K562 (cell line): ENCODE measurements around the gene KCNH2. TPM values are rescaled to one million over a fixed set of nuclear protein-coding genes. Genes with fewer than 3 reads are reported as not detected.

Experiments
- CC2D1A ChIP-seq: fragments of 450-650 bp; IDR thresholded peaks from 2 replicates; pipeline ENCODE4 v1.6.1; 2017; ENCODE audit warnings: mild to moderate bottlenecking
- ELF1 ChIP-seq: fragments of 200-800 bp; sonication (Bioruptor generic); IDR thresholded peaks from 2 replicates; pipeline ENCODE4 v1.6.1; 2016; ENCODE audit warnings: missing genetic modification characterization, missing compliant biosample characterization
- EP400 ChIP-seq: fragments of 450-650 bp; IDR thresholded peaks from 2 replicates; pipeline ENCODE4 v1.6.1; 2017; ENCODE audit warnings: antibody characterized with exemption, mild to moderate bottlenecking, moderate library complexity
- JUND ChIP-seq, 2 experiments: IDR thresholded peaks; 2 replicates in 1 of 2; 3 replicates in 1 of 2; pipeline ENCODE4 v1.6.1; 2011; ENCODE audit warnings: borderline replicate concordance in 2 of 2, low read depth in 2 of 2, low read length in 2 of 2, improper control_type of control experiment in 1 of 2, missing biosample characterization in 1 of 2, missing genetic modification characterization in 1 of 2, missing genetic modification reagents in 1 of 2
- MIER1 ChIP-seq: fragments of 450-650 bp; IDR thresholded peaks from 2 replicates; pipeline ENCODE4 v1.6.1; 2016; ENCODE audit warnings: antibody characterized with exemption, mild to moderate bottlenecking, low read depth
- MTA3 ChIP-seq: fragments of 450-650 bp; formaldehyde crosslinking; IDR thresholded peaks from 2 replicates; pipeline ENCODE4 v1.6.1; 2017; ENCODE audit warnings: mild to moderate bottlenecking, borderline replicate concordance
- MTF1 ChIP-seq: fragments of 250-450 bp; sonication (Bioruptor Pico); IDR thresholded peaks from 2 replicates; pipeline ENCODE4 v1.9.0; 2021; ENCODE audit warnings: moderate library complexity, mild to moderate bottlenecking, inconsistent platforms, borderline replicate concordance
- MXI1 ChIP-seq: IDR thresholded peaks from 2 replicates; pipeline ENCODE4 v1.6.1; 2011; ENCODE audit warnings: low read depth, mild to moderate bottlenecking, improper control_type of control experiment, low read length
- NFIC ChIP-seq: fragments of 450-650 bp; IDR thresholded peaks from 2 replicates; pipeline ENCODE4 v1.6.1; 2017; ENCODE audit warnings: mild to moderate bottlenecking, inconsistent platforms
- PHF20 ChIP-seq: fragments of 450-650 bp; IDR thresholded peaks from 2 replicates; pipeline ENCODE4 v1.6.1; 2018; ENCODE audit not compliant: partially characterized antibody
- SIN3B ChIP-seq: fragments of 450-650 bp; IDR thresholded peaks from 2 replicates; pipeline ENCODE4 v1.6.1; 2017; ENCODE audit warnings: low read depth, mild to moderate bottlenecking, moderate library complexity
- SMAD4 ChIP-seq: fragments of 250-450 bp; sonication (Bioruptor Pico); conservative IDR thresholded peaks from 2 replicates; pipeline ENCODE4 v1.8.0; 2021; ENCODE audit warnings: inconsistent platforms, mild to moderate bottlenecking, moderate library complexity
- SMC3 ChIP-seq: conservative IDR thresholded peaks from 2 replicates; pipeline ENCODE4 v1.6.1; 2011; ENCODE audit warnings: low read depth, low read length, improper control_type of control experiment; ENCODE audit not compliant: insufficient read depth
- TBL1XR1 ChIP-seq, 2 experiments: IDR thresholded peaks; 2 replicates each; pipeline ENCODE4 v1.6.1; 2012; ENCODE audit warnings: improper control_type of control experiment in 2 of 2, low read length in 2 of 2, mild to moderate bottlenecking in 1 of 2
- WHSC1 ChIP-seq: IDR thresholded peaks from one replicate; pipeline ENCODE4 v1.6.1; 2012; ENCODE audit warnings: low read length, control low read depth, inconsistent platforms
- XRCC5 ChIP-seq: fragments of 200-400 bp; formaldehyde crosslinking; IDR thresholded peaks from 2 replicates; pipeline ENCODE4 v1.6.1; 2017; ENCODE audit warnings: low read depth, mild to moderate bottlenecking, low read length
- ZFP36 ChIP-seq: fragments of 150-350 bp; IDR thresholded peaks from 2 replicates; pipeline ENCODE4 v1.6.1; 2018; ENCODE audit warnings: low read length, low read depth; ENCODE audit not compliant: partially characterized antibody
- ZNF239 ChIP-seq: fragments of 250-450 bp; sonication (Bioruptor Pico); IDR thresholded peaks from 2 replicates; pipeline ENCODE4 v1.4.0; 2020; ENCODE audit warnings: mild to moderate bottlenecking
- polyA plus RNA-seq, 8 experiments: library from polyadenylated mRNA; depleted of rRNA in 4 of 8; stranded (reverse) in 5 of 8; unstranded in 3 of 8; fragments of >200 nt; fragmentation: Nextera tagmentation in 2 of 8; fragmentation: Illumina TruSeq in 1 of 8; extraction: Ambion mirVana in 2 of 8; extraction: Trizol in 1 of 8; gene quantifications; 2 replicates each; pipeline versions ENCODE4 v1.2.1 to v1.2.3, GENCODE V29; 2011 to 2014; ENCODE audit warnings: inconsistent platforms in 1 of 8, missing spikeins in 1 of 8
- total RNA-seq, 7 experiments: library from RNA; depleted of rRNA in 6 of 7; stranded (reverse); fragments of >200 nt in 6 of 7; fragmentation: Illumina TruSeq in 2 of 7; extraction: Trizol in 2 of 7; gene quantifications; 2 replicates each; pipeline versions ENCODE4 v1.2.1 to v1.2.3, GENCODE V29; 2011 to 2021; ENCODE audit warnings: low replicate concordance in 1 of 7
- TF ChIP-seq, protein P1 (sequence below): fragments of 450-650 bp; IDR thresholded peaks from 2 replicates; pipeline ENCODE4 v1.6.1; 2017; ENCODE audit warnings: antibody characterized with exemption, mild to moderate bottlenecking
- TF ChIP-seq, protein P2 (sequence below), 3 experiments: IDR thresholded peaks in 2 of 3; conservative IDR thresholded peaks in 1 of 3; 2 replicates each; pipeline ENCODE4 v1.5.1; 2011 to 2012; ENCODE audit warnings: low read length in 3 of 3, mild to moderate bottlenecking in 3 of 3, control low read depth in 2 of 3, improper control_type of control experiment in 1 of 3, inconsistent platforms in 1 of 3, low read depth in 1 of 3, mixed read lengths in 1 of 3, moderate library complexity in 1 of 3; ENCODE audit not compliant: insufficient read depth in 2 of 3
- TF ChIP-seq, protein P3 (sequence below): fragments of 250-450 bp; sonication (Bioruptor Pico); IDR thresholded peaks from 2 replicates; pipeline ENCODE4 v1.8.0; 2021; ENCODE audit warnings: moderate library complexity, mild to moderate bottlenecking, inconsistent platforms

KCNH2 gene
- total and polyA plus RNA-seq, 9 of the 15 experiments (the other 6 are each of a cell fraction or from before 2014, with no cell fraction given), result 18.1 to 368 (median 218) TPM

DNA sequence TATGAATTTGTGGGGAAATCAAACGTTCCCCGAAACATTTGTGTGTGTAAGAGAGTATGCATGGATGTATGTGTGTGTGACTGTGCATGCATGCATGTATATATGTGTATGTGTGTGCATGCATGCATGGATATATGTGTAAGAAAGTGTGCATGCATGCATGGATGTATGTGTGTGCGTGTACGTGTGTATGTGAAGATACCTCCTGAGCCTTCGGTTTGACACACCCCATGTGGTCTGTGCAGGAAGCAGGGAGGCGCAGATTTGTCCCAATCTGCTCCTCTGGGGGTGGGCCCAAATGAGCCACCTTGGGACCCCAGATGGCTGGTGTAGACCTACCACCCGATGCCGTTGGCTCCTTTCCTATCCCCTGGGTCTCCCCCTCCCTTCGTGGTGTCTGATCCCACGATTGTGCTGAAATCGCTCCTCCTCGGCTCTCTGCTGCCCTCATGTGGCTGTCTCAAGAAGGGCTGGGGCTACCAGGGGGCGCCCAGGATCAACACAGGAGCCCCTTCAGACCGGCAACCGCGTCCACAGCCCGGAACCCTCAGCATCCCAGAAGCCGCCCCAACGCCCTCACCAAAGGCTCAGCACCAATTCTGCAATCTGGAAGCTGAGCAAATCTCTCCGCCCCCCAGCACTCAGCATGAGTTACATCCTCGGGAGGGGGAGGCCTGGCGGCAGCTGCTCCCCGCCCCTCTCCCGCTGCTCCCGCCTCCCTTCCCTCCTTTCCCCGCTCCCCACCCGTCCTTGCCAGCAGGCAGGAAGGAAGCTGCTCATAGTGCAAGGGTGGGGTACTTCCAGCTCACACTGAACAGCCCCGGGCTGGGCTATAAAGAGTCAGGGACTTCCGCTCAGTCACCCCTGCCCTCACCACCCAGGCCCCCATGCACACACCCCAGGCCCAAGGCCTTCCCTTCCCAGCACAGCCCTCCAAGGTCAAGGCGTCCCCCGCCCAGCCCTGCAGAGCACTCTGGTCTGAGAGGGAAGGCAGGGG, 10.4 kb upstream of the KCNH2 start (continued):
- TF ChIP-seq, protein P1, sequence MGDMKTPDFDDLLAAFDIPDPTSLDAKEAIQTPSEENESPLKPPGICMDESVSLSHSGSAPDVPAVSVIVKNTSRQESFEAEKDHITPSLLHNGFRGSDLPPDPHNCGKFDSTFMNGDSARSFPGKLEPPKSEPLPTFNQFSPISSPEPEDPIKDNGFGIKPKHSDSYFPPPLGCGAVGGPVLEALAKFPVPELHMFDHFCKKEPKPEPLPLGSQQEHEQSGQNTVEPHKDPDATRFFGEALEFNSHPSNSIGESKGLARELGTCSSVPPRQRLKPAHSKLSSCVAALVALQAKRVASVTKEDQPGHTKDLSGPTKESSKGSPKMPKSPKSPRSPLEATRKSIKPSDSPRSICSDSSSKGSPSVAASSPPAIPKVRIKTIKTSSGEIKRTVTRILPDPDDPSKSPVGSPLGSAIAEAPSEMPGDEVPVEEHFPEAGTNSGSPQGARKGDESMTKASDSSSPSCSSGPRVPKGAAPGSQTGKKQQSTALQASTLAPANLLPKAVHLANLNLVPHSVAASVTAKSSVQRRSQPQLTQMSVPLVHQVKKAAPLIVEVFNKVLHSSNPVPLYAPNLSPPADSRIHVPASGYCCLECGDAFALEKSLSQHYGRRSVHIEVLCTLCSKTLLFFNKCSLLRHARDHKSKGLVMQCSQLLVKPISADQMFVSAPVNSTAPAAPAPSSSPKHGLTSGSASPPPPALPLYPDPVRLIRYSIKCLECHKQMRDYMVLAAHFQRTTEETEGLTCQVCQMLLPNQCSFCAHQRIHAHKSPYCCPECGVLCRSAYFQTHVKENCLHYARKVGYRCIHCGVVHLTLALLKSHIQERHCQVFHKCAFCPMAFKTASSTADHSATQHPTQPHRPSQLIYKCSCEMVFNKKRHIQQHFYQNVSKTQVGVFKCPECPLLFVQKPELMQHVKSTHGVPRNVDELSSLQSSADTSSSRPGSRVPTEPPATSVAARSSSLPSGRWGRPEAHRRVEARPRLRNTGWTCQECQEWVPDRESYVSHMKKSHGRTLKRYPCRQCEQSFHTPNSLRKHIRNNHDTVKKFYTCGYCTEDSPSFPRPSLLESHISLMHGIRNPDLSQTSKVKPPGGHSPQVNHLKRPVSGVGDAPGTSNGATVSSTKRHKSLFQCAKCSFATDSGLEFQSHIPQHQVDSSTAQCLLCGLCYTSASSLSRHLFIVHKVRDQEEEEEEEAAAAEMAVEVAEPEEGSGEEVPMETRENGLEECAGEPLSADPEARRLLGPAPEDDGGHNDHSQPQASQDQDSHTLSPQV, result peak; percentile 48; the same call in 1 of the 2 replicates
- TF ChIP-seq ZNF239 (CRISPR knock-in tag) (no peak), ZFP36 (no peak), JUND (IDR thresholded peaks at IDR 0.05; ENCODE audit: borderline replicate concordance, low read depth, low read length) (no peak), JUND (tag; IDR thresholded peaks at IDR 0.05; ENCODE audit: borderline replicate concordance, low read depth, low read length) (0 out of 3 replicates have a peak, but pooled peaks have one; percentile 11), NFIC (peak; percentile 44; the same call in 1 of the 2 replicates), PHF20 (peak; percentile 50), MIER1 (peak; percentile 59; the same call in 1 of the 2 replicates), SMC3 (peak; percentile 97), MXI1 (0 out of 2 replicates have a peak, but pooled peaks have one; percentile 26), MTF1 (CRISPR knock-in tag) (no peak), EP400 (peak; percentile 40; the same call in 1 of the 2 replicates), SMAD4 (peak; percentile 71; the same call in 1 of the 2 replicates), SIN3B (0 out of 2 replicates have a peak, but pooled peaks have one; percentile 33), ELF1 (no peak; the same call in 1 of the 2 replicates), XRCC5 (peak; percentile 75), TBL1XR1 (IDR thresholded peaks at IDR 0.05; ENCODE audit: low read length in 2 of 2) (0 out of 4 replicates have a peak, but pooled peaks of 1 of the 2 experiments have one; percentile 35), WHSC1 (no peak), CC2D1A (peak; percentile 95), MTA3 (peak; percentile 67; the same call in 1 of the 2 replicates)
- TF ChIP-seq, protein P2, sequence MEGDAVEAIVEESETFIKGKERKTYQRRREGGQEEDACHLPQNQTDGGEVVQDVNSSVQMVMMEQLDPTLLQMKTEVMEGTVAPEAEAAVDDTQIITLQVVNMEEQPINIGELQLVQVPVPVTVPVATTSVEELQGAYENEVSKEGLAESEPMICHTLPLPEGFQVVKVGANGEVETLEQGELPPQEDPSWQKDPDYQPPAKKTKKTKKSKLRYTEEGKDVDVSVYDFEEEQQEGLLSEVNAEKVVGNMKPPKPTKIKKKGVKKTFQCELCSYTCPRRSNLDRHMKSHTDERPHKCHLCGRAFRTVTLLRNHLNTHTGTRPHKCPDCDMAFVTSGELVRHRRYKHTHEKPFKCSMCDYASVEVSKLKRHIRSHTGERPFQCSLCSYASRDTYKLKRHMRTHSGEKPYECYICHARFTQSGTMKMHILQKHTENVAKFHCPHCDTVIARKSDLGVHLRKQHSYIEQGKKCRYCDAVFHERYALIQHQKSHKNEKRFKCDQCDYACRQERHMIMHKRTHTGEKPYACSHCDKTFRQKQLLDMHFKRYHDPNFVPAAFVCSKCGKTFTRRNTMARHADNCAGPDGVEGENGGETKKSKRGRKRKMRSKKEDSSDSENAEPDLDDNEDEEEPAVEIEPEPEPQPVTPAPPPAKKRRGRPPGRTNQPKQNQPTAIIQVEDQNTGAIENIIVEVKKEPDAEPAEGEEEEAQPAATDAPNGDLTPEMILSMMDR (IDR thresholded peaks at IDR 0.05 in 2 of 3, conservative IDR thresholded peaks at IDR 0.05 in 1 of 3; ENCODE audit: insufficient read depth in 2 of 3, low read depth in 1 of 3, low read length in 3 of 3), result peak; percentile 98 to 99 (median 98)
- TF ChIP-seq, protein P3, sequence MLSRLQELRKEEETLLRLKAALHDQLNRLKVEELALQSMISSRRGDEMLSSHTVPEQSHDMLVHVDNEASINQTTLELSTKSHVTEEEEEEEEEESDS, result no peak
